HUES6 (cell line): ENCODE data around the gene SYNGAP1.
A peak's percentile ranks its signal among the peaks of the same experiment; 100 is the strongest.

Experiments
- H3K27ac ChIP-seq: 2 replicates; pipeline ENCODE4 v1.7.0; 2013; ENCODE audit warnings: low read depth, mild to moderate bottlenecking, low read length, inconsistent platforms
- H3K27me3 ChIP-seq: 2 replicates; pipeline ENCODE4 v1.6.1; 2013; ENCODE audit warnings: low read length; ENCODE audit not compliant: control insufficient read depth, insufficient read depth
- H3K36me3 ChIP-seq: 2 replicates; pipeline ENCODE4 v1.6.1; 2013; ENCODE audit warnings: low read length; ENCODE audit not compliant: control insufficient read depth, insufficient read depth
- H3K4me1 ChIP-seq: 2 replicates; pipeline ENCODE4 v1.6.1; 2013; ENCODE audit warnings: low read length; ENCODE audit not compliant: control insufficient read depth, insufficient read depth
- H3K4me3 ChIP-seq: 2 replicates; pipeline ENCODE4 v1.5.1; 2013; ENCODE audit warnings: low read depth, low read length
- H3K9ac ChIP-seq: one replicate; pipeline ENCODE4 v1.6.1; 2013; ENCODE audit warnings: mild to moderate bottlenecking, low read length
- H3K9me3 ChIP-seq: 2 replicates; pipeline ENCODE4 v1.6.1; 2013; ENCODE audit warnings: low read depth, low read length; ENCODE audit not compliant: control insufficient read depth, insufficient read depth

The SYNGAP1 gene

GRCh38 chr6:33432546-33432945 lies 12.7 kb downstream of the SYNGAP1 start:
- Histone ChIP-seq H3K9me3 (no peaks in the 10 kb centered on the region), H3K27ac (peak overlapping the region; percentile 98; the same call in 1 of the 2 replicates), H3K36me3 (peaks cover 27% of the 10 kb centered on the region), H3K4me1 (peaks cover 58% of the 10 kb centered on the region), H3K9ac (peak overlapping the region; percentile 88), H3K4me3 (peak overlapping the region; percentile 79), H3K27me3 (no peaks in the 10 kb centered on the region)

GRCh38 chr6:33433001-33433543 lies 13.2 kb downstream of the SYNGAP1 start:
- H3K27ac ChIP-seq, result peak overlapping the region; percentile 41; the same call in 1 of the 2 replicates
- peak overlapping the region; percentile 88 for H3K9ac ChIP-seq
- H3K4me3 ChIP-seq, result peak overlapping the region; percentile 79

GRCh38 chr6:33433544-33434191 lies 13.8 kb downstream of the SYNGAP1 start:
- peaks cover 38% of the 10 kb centered on the region for H3K36me3 ChIP-seq
- H3K9ac ChIP-seq, result peak overlapping the region; percentile 88
- peaks cover 53% of the 10 kb centered on the region for H3K4me1 ChIP-seq
- peak overlapping the region; percentile 68; the same call in 1 of the 2 replicates for H3K27ac ChIP-seq
- H3K9me3 ChIP-seq, result no peaks in the 10 kb centered on the region
- H3K27me3 ChIP-seq, result no peaks in the 10 kb centered on the region
- H3K4me3 ChIP-seq, result peak overlapping the region; percentile 79

More at GRCh38 chr6:33433001-33433543, 13.2 kb downstream of the SYNGAP1 start:
- Histone ChIP-seq H3K27me3 (no peaks in the 10 kb centered on the region), H3K9me3 (no peaks in the 10 kb centered on the region), H3K36me3 (peaks cover 32% of the 10 kb centered on the region), H3K4me1 (peaks cover 58% of the 10 kb centered on the region)

GRCh38 chr6:33434961-33435360 lies 15.1 kb downstream of the SYNGAP1 start:
- Histone ChIP-seq H3K27me3 (no peaks in the 10 kb centered on the region), H3K27ac (peak overlapping the region; percentile 15; the same call in 1 of the 2 replicates), H3K9me3 (no peaks in the 10 kb centered on the region), H3K36me3 (peaks cover 49% of the 10 kb centered on the region), H3K9ac (no peak overlapping the region), H3K4me3 (no peak overlapping the region), H3K4me1 (peaks cover 40% of the 10 kb centered on the region)

GRCh38 chr6:33437666-33438065 lies 17.8 kb downstream of the SYNGAP1 start:
- Histone ChIP-seq H3K36me3 (peaks cover 76% of the 10 kb centered on the region), H3K4me3 (no peak overlapping the region), H3K9ac (no peak overlapping the region), H3K27me3 (no peaks in the 10 kb centered on the region), H3K4me1 (peaks cover 15% of the 10 kb centered on the region), H3K27ac (no peak overlapping the region), H3K9me3 (no peaks in the 10 kb centered on the region)

- Histone ChIP-seq H3K27ac (no peak overlapping the region), H3K36me3 (peaks cover 88% of the 10 kb centered on the region), H3K4me1 (peaks cover 2% of the 10 kb centered on the region), H3K27me3 (no peaks in the 10 kb centered on the region), H3K9ac (no peak overlapping the region), H3K4me3 (no peak overlapping the region), H3K9me3 (no peaks in the 10 kb centered on the region)
Measured at GRCh38 chr6:33438978-33439594, 19.2 kb downstream of the SYNGAP1 start.

- H3K36me3 ChIP-seq, result peaks cover 95% of the 10 kb centered on the region
- no peak overlapping the region for H3K27ac ChIP-seq
- H3K9ac ChIP-seq, result no peak overlapping the region
Measured at GRCh38 chr6:33439956-33440648, 20.2 kb downstream of the SYNGAP1 start.

GRCh38 chr6:33440649-33441309 lies 20.9 kb downstream of the SYNGAP1 start:
- Histone ChIP-seq H3K4me3 (no peak overlapping the region), H3K4me1 (no peaks in the 10 kb centered on the region), H3K27ac (no peak overlapping the region), H3K9ac (no peak overlapping the region), H3K36me3 (peaks cover 94% of the 10 kb centered on the region), H3K27me3 (no peaks in the 10 kb centered on the region), H3K9me3 (no peaks in the 10 kb centered on the region)

More at GRCh38 chr6:33439956-33440648, 20.2 kb downstream of the SYNGAP1 start:
- Histone ChIP-seq H3K27me3 (no peaks in the 10 kb centered on the region), H3K9me3 (no peaks in the 10 kb centered on the region), H3K4me1 (no peaks in the 10 kb centered on the region), H3K4me3 (no peak overlapping the region)

GRCh38 chr6:33441457-33441856 lies 21.6 kb downstream of the SYNGAP1 start:
- peaks cover 94% of the 10 kb centered on the region for H3K36me3 ChIP-seq
- H3K4me3 ChIP-seq, result no peak overlapping the region
- H3K9me3 ChIP-seq, result no peaks in the 10 kb centered on the region
- no peak overlapping the region for H3K9ac ChIP-seq
- H3K4me1 ChIP-seq, result no peaks in the 10 kb centered on the region
- no peaks in the 10 kb centered on the region for H3K27me3 ChIP-seq
- no peak overlapping the region for H3K27ac ChIP-seq

- no peak overlapping the region for H3K27ac ChIP-seq
- no peak overlapping the region for H3K9ac ChIP-seq
- H3K4me3 ChIP-seq, result no peak overlapping the region
- no peaks in the 10 kb centered on the region for H3K27me3 ChIP-seq
- no peaks in the 10 kb centered on the region for H3K9me3 ChIP-seq
- H3K4me1 ChIP-seq, result no peaks in the 10 kb centered on the region
- H3K36me3 ChIP-seq, result peaks cover 94% of the 10 kb centered on the region
Measured at GRCh38 chr6:33442283-33442682, 22.4 kb downstream of the SYNGAP1 start.
